C4-2B (cell line): ENCODE results near the gene CABLES1.

Source experiments
- H3K27ac ChIP-seq: fragments of 450-650 bp; 2 replicates; pipeline ENCODE4 v1.5.1; 2017
- ZFX ChIP-seq: fragments of 450-650 bp; IDR thresholded peaks from 2 replicates; pipeline ENCODE4 v1.6.1; 2017
- TF ChIP-seq, protein P1 (sequence below): fragments of 450-650 bp; conservative IDR thresholded peaks from 2 replicates; pipeline ENCODE4 v1.5.1; 2017; ENCODE audit warnings: mild to moderate bottlenecking

Gene CABLES1

GRCh38 chr18:23183411-23184150 is 48.3 kb downstream of the CABLES1 start:
- H3K27ac ChIP-seq, result no peak overlapping the region
- TF ChIP-seq, protein P1, sequence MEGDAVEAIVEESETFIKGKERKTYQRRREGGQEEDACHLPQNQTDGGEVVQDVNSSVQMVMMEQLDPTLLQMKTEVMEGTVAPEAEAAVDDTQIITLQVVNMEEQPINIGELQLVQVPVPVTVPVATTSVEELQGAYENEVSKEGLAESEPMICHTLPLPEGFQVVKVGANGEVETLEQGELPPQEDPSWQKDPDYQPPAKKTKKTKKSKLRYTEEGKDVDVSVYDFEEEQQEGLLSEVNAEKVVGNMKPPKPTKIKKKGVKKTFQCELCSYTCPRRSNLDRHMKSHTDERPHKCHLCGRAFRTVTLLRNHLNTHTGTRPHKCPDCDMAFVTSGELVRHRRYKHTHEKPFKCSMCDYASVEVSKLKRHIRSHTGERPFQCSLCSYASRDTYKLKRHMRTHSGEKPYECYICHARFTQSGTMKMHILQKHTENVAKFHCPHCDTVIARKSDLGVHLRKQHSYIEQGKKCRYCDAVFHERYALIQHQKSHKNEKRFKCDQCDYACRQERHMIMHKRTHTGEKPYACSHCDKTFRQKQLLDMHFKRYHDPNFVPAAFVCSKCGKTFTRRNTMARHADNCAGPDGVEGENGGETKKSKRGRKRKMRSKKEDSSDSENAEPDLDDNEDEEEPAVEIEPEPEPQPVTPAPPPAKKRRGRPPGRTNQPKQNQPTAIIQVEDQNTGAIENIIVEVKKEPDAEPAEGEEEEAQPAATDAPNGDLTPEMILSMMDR, result no peak
- no peak for TF ChIP-seq ZFX

GRCh38 chr18:23186781-23187180 is 51.5 kb downstream of the CABLES1 start:
- no peak for TF ChIP-seq ZFX
- TF ChIP-seq, protein P1, result no peak
- no peak overlapping the region for H3K27ac ChIP-seq

DNA sequence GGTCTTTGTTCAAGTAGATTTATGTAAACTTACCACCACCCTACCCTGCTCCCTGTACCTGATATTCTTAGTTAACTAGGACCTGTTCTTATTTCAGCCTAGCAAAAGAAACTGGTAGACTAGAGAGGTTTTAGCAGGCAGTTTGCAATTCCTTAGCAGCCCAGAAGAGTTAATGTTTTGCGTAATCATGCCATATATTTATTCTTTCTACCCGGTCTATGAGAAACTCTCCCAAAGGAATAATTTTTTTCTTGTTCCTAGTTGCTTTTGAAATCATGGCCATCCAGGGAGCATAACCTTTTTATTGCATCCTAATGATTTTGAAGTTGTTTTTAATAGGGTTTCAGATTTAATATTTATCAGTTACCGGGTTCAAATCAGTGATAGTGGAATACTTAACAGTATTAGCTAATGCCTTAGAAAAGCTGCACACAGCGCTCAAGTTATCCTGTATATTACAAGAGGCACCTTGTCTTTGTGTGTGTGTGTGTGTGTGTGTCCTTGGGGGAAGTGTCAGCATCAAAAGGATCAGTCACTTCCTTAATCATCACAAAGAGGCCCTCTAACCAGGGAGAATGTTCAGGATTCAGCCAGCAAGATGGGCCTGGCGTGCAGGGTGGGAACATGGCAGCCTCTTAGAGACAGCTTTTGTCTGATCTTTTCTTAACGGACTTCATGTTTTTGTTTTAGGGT is 52.9 kb downstream of the CABLES1 start:
- no peak overlapping the region for H3K27ac ChIP-seq
- TF ChIP-seq, protein P1, result no peak
- no peak for TF ChIP-seq ZFX

GRCh38 chr18:23189099-23189498 is 53.8 kb downstream of the CABLES1 start:
- no peak for TF ChIP-seq ZFX
- TF ChIP-seq, protein P1, result no peak
- H3K27ac ChIP-seq, result no peak overlapping the region

DNA sequence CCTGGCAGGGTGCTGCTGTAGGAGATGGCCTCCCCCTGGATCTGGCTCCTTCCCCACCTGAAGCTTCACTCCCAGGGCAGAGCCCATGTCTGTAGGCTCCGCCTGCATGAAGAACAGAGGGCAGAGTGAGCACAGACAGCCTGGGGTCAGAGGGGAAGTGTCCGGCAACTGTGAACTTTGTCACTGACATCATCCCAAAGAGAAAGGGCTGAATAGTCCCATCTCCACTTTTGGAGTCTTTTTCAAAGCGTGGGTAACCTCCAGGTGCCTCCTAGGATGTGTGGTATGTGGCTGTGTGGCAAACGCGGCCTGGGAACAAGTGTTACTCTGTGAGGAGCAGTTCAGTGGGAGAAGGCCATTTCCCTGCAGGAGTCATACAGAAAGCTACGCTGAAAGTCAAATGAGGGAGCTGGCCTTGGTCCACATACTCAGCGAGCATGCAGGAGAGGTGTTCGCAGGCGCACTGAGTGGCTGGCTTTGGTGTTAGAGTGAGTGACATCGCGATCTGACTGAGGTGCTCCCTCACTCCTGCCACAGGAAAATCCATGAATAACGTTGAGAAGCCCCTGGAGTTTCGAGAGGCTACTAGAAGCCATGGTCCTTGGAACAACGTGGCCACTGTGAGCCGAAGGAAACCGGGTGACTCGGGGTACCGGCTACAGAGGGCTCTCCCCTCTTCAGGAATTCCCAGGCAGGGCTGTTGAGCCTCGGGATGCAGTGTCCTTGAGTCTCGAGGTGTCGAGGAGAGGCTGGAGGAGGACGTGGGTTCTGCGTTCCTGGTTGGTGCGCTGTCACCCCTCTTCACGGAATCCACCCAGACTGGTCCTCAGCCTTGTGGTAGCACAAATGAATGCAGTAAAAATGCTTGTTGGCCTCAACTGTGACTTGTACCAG is 54.7 kb downstream of the CABLES1 start:
- H3K27ac ChIP-seq, result no peak overlapping the region
- TF ChIP-seq ZFX, result no peak
- TF ChIP-seq, protein P1, result no peak

DNA sequence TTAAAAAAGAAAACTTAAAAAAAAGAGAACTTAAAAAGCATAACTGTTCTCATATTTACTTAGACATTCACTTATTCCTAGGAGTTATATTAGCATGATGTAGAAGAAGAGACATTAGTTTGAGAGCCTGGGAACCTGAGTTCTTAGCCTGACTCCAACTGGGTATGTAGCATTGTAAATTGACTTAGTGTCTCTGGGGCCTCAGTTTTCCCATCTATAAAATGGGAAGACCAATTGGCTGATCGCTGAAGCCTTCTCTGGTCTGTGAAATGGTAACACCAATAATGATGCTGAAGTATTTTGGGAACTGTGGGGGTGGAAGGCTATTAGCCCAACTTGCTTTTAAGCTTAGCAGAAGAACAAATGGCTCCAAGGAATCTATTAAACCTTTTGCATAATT is 55.9 kb downstream of the CABLES1 start:
- no peak overlapping the region for H3K27ac ChIP-seq
- TF ChIP-seq, protein P1, result no peak
- TF ChIP-seq ZFX, result no peak

DNA sequence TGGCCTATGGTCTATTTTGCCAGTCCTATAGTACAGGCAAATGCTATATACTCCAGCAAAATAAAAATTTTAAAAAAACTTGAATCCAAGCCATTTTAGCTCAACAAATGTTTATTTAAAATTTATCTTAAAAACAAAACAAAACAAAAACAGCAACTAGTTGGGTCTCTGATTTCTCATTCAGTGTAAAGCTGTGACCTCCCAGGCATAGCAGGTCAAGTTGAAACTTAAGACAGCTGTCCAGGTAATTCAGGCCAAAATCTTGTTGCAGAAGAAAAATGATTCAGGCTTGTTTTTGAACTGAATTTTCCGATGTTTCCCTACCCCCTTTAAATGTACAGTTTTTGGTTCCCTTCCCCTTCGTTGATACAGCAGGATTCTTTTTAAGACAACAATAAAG is 58.5 kb downstream of the CABLES1 start:
- no peak overlapping the region for H3K27ac ChIP-seq
- TF ChIP-seq, protein P1, result no peak
- no peak for TF ChIP-seq ZFX
